Measurements from ENCODE around the gene RBM20.

RBM20 gene

GRCh38 chr10:110641256-110641655 is 2.9 kb upstream of the RBM20 start:
- Histone ChIP-seq H3K27ac (ENCODE audit: low read depth, low read length) (no peak overlapping the region), H3K4me1 (ENCODE audit: insufficient read depth, low read length) (peaks cover 29% of the 10 kb centered on the region), H3K4me3 (ENCODE audit: low read depth in 1 of 2, low read length in 2 of 2) (no peak overlapping the region), H3K9ac (ENCODE audit: low read length) (no peak overlapping the region), H3K27me3 (ENCODE audit: control insufficient read depth in 1 of 2, insufficient read depth in 2 of 2, low read length in 2 of 2) (peaks cover 6 to 30% of the 10 kb centered on the region in 2 donors), H3K36me3 (ENCODE audit: insufficient read depth, low read length) (no peaks in the 10 kb centered on the region), H3K9me3 (ENCODE audit: low read length) (no peaks in the 10 kb centered on the region)

- H3K36me3 ChIP-seq (ENCODE audit: insufficient read depth, low read length), result no peaks in the 10 kb centered on the region
- H3K27me3 ChIP-seq (ENCODE audit: control insufficient read depth in 1 of 2, insufficient read depth in 2 of 2, low read length in 2 of 2), result peaks cover 6 to 34% of the 10 kb centered on the region in 2 donors
- peaks cover 19% of the 10 kb centered on the region for H3K4me1 ChIP-seq (ENCODE audit: insufficient read depth, low read length)
- H3K27ac ChIP-seq (ENCODE audit: low read depth, low read length), result no peak overlapping the region
- H3K9me3 ChIP-seq (ENCODE audit: low read length), result no peaks in the 10 kb centered on the region
- H3K4me3 ChIP-seq (ENCODE audit: low read depth in 1 of 2, low read length in 2 of 2), result no peak overlapping the region
- no peak overlapping the region for H3K9ac ChIP-seq (ENCODE audit: low read length)
These were observed 1.7 kb upstream of the RBM20 start for GRCh38 chr10:110642204-110643034.

GRCh38 chr10:110643035-110643652 is 992 bp upstream of the RBM20 start:
- H3K27me3 ChIP-seq (ENCODE audit: control insufficient read depth in 1 of 2, insufficient read depth in 2 of 2, low read length in 2 of 2), result peaks cover 6 to 34% of the 10 kb centered on the region in 2 donors
- peak overlapping the region; percentile 33 to 58 for H3K4me3 ChIP-seq (ENCODE audit: low read depth in 1 of 2, low read length in 2 of 2)
- H3K36me3 ChIP-seq (ENCODE audit: insufficient read depth, low read length), result no peaks in the 10 kb centered on the region
- peak overlapping the region; percentile 69 for H3K27ac ChIP-seq (ENCODE audit: low read depth, low read length)
- no peak overlapping the region for H3K9ac ChIP-seq (ENCODE audit: low read length)
- H3K4me1 ChIP-seq (ENCODE audit: insufficient read depth, low read length), result peaks cover 17% of the 10 kb centered on the region
- no peaks in the 10 kb centered on the region for H3K9me3 ChIP-seq (ENCODE audit: low read length)

DNA sequence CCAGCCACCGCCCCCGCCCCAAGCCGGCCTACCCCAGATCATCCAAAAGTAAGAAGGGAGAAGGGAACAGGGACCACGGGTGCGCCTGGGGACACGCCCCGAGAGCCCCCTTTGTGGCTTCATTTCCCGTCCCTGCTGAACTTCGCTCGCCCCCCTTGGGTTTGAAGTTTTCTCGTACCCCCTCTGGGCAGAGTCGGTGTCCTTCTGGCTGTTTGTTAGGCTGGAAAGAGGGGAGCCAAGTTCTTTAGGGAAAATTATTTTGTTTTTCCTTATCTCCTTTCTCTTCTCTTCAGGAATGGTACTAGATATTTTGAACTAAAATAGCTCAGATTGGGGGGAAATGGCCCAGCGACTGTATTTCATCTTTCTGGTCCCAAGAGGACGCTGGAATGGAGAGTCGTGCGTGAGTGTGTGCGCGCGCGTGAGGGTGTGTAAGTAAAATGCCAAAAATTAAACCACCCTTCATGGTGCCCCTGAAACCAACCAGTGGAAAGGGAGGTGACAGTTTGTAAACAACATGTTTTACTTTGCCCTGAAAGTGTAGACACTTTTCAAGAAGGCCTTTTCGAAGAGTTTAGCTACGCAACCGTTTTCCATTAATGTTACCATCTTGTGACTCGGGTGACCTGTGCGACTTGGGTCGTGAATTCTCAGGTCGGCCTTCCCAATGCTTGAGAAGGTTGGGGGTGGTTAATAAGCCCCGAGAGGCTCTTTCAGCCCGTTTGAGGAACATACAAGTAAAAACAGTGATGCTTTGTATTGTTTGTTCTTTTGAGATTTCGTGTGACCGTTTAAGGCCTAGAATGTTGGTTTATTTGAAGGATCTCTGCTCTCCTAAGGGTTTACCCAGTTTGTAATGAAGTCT is 694 bp downstream of the RBM20 start:
- peaks cover 6 to 34% of the 10 kb centered on the region in 2 donors for H3K27me3 ChIP-seq (ENCODE audit: control insufficient read depth in 1 of 2, insufficient read depth in 2 of 2, low read length in 2 of 2)
- no peaks in the 10 kb centered on the region for H3K9me3 ChIP-seq (ENCODE audit: low read length)
- H3K4me3 ChIP-seq (ENCODE audit: low read depth in 1 of 2, low read length in 2 of 2), result peak overlapping the region; percentile 44 to 58
- no peaks in the 10 kb centered on the region for H3K36me3 ChIP-seq (ENCODE audit: insufficient read depth, low read length)
- H3K27ac ChIP-seq (ENCODE audit: low read depth, low read length), result peak overlapping the region; percentile 69
- H3K4me1 ChIP-seq (ENCODE audit: insufficient read depth, low read length), result peaks cover 19% of the 10 kb centered on the region
- H3K9ac ChIP-seq (ENCODE audit: low read length), result peak overlapping the region; percentile 31

DNA sequence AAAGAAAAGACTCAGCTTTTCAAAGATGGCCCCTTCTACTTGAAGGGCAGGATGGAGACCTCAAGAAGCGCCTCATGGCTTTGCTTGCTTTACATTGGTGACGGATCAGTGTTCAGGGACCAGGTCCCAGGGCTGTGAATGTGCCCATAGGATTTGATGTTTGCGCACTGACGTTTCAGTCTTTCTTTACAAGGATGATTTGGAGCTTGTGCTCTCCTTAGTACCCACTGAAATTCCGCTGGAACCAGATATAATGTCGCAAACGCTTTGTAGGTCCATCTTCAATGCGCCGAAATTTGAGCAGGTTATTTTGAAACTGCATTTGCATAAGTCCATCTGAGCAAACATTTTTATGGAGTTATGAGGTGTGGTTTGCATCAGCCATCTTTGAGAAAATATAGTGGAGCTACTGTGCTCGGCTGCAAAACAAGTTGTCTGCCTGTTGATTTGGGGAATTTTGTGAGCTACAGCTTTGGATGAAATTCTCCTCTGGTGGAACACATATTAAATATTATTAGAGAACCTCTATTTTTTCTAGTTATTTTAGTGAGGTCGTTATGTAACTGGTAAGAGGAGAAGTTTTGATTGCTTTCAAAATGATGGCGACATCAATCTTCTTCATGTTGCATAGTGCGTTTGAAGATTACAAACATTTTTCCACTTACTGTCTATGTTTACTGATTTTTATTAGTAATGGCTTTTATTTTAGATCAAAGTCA is 2.4 kb downstream of the RBM20 start:
- no peak overlapping the region for H3K9ac ChIP-seq (ENCODE audit: low read length)
- H3K4me1 ChIP-seq (ENCODE audit: insufficient read depth, low read length), result peaks cover 13% of the 10 kb centered on the region
- H3K27me3 ChIP-seq (ENCODE audit: control insufficient read depth in 1 of 2, insufficient read depth in 2 of 2, low read length in 2 of 2), result peaks cover 6 to 34% of the 10 kb centered on the region in 2 donors
- H3K36me3 ChIP-seq (ENCODE audit: insufficient read depth, low read length), result no peaks in the 10 kb centered on the region
- no peaks in the 10 kb centered on the region for H3K9me3 ChIP-seq (ENCODE audit: low read length)
- H3K27ac ChIP-seq (ENCODE audit: low read depth, low read length), result no peak overlapping the region
- no peak overlapping the region for H3K4me3 ChIP-seq (ENCODE audit: low read depth in 1 of 2, low read length in 2 of 2)

DNA sequence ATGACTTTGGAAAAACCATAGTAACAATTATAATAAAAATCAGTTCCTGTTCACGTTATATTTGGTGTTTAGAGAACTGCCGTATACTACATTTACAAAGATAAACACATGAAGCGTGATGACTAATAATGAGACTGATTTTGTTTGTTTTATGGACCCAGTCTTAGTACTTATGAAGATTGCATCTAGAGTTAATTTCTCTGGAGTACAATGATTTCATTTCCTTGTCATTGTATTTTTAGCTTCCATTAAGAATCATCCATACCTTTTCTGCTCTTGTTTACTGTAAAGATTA is 2.9 kb downstream of the RBM20 start:
- no peaks in the 10 kb centered on the region for H3K9me3 ChIP-seq (ENCODE audit: low read length)
- no peak overlapping the region for H3K4me3 ChIP-seq (ENCODE audit: low read depth in 1 of 2, low read length in 2 of 2)
- H3K4me1 ChIP-seq (ENCODE audit: insufficient read depth, low read length), result peaks cover 13% of the 10 kb centered on the region
- no peak overlapping the region for H3K9ac ChIP-seq (ENCODE audit: low read length)
- H3K36me3 ChIP-seq (ENCODE audit: insufficient read depth, low read length), result no peaks in the 10 kb centered on the region
- H3K27ac ChIP-seq (ENCODE audit: low read depth, low read length), result no peak overlapping the region
- H3K27me3 ChIP-seq (ENCODE audit: control insufficient read depth in 1 of 2, insufficient read depth in 2 of 2, low read length in 2 of 2), result peaks cover 6 to 34% of the 10 kb centered on the region in 2 donors

DNA sequence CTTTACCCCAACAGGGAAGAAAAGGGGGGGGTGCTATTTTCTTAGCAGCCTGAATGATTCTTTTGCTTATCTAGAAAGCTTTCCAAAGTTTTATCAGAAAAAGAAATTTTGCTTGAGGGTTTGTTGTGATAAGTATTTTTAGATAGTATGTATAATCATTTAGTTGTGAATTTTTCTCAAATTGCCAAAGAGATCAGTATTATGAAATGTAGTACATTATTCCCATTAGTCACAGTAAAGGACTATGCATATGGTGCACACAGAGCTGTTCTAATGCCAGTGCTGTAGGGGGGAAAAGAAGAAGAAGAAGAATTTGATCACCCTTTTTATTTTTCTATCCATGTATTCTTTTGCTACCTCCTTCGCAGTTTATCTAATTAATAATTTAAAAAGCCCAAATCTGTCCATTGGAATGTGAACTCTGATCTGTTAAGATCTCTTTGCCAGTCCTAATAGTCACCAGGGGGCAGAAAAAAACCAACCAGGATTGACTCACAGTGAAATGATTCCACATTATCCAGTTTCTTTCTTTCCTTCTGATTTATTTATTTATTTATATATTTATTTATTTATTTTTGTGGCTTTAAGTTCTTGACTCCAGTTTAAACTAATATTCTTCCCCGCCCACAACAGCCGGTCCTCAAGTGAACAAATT is 4.7 kb downstream of the RBM20 start:
- Histone ChIP-seq H3K9ac (ENCODE audit: low read length) (no peak overlapping the region), H3K4me1 (ENCODE audit: insufficient read depth, low read length) (peaks cover 5% of the 10 kb centered on the region), H3K9me3 (ENCODE audit: low read length) (no peaks in the 10 kb centered on the region), H3K27ac (ENCODE audit: low read depth, low read length) (no peak overlapping the region), H3K4me3 (ENCODE audit: low read depth in 1 of 2, low read length in 2 of 2) (no peak overlapping the region), H3K27me3 (ENCODE audit: control insufficient read depth in 1 of 2, insufficient read depth in 2 of 2, low read length in 2 of 2) (peaks cover 0 to 24% of the 10 kb centered on the region in 2 donors), H3K36me3 (ENCODE audit: insufficient read depth, low read length) (no peaks in the 10 kb centered on the region)

GRCh38 chr10:110649347-110650264 is 5.5 kb downstream of the RBM20 start:
- Histone ChIP-seq H3K27ac (ENCODE audit: low read depth, low read length) (no peak overlapping the region), H3K9ac (ENCODE audit: low read length) (no peak overlapping the region)

DNA sequence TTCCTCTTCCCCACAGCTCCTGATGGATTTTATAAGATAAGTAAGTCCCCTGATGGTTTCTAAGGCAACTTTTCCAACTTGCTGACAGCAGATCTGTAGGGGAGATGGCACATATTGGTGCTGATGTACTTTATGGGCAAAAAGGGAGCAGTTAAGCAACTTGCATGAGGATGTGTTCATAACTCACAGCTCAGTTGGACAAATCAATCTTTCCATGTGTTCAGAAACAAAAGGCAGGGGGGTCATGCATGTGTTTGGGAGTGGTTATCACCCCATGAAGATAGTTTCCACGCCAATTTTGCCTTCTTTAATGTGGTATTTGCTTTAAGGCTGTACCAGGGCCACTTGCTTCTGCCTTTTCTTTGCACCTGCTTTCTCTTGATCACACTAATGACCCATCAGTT is 6.1 kb downstream of the RBM20 start:
- H3K27me3 ChIP-seq (ENCODE audit: control insufficient read depth in 1 of 2, insufficient read depth in 2 of 2, low read length in 2 of 2), result peaks cover 0 to 9% of the 10 kb centered on the region in 2 donors
- H3K4me1 ChIP-seq (ENCODE audit: insufficient read depth, low read length), result peaks cover 13% of the 10 kb centered on the region
- no peak overlapping the region for H3K4me3 ChIP-seq (ENCODE audit: low read depth in 1 of 2, low read length in 2 of 2)
- no peaks in the 10 kb centered on the region for H3K36me3 ChIP-seq (ENCODE audit: insufficient read depth, low read length)
- H3K27ac ChIP-seq (ENCODE audit: low read depth, low read length), result no peak overlapping the region
- no peak overlapping the region for H3K9ac ChIP-seq (ENCODE audit: low read length)
- no peaks in the 10 kb centered on the region for H3K9me3 ChIP-seq (ENCODE audit: low read length)

More at GRCh38 chr10:110649347-110650264, 5.5 kb downstream of the RBM20 start:
- Histone ChIP-seq H3K4me1 (ENCODE audit: insufficient read depth, low read length) (peaks cover 10% of the 10 kb centered on the region), H3K4me3 (ENCODE audit: low read depth in 1 of 2, low read length in 2 of 2) (no peak overlapping the region), H3K27me3 (ENCODE audit: control insufficient read depth in 1 of 2, insufficient read depth in 2 of 2, low read length in 2 of 2) (peaks cover 0 to 16% of the 10 kb centered on the region in 2 donors), H3K9me3 (ENCODE audit: low read length) (no peaks in the 10 kb centered on the region), H3K36me3 (ENCODE audit: insufficient read depth, low read length) (no peaks in the 10 kb centered on the region)
